ENCODE data around the gene FOXK1.

Gene FOXK1

DNA sequence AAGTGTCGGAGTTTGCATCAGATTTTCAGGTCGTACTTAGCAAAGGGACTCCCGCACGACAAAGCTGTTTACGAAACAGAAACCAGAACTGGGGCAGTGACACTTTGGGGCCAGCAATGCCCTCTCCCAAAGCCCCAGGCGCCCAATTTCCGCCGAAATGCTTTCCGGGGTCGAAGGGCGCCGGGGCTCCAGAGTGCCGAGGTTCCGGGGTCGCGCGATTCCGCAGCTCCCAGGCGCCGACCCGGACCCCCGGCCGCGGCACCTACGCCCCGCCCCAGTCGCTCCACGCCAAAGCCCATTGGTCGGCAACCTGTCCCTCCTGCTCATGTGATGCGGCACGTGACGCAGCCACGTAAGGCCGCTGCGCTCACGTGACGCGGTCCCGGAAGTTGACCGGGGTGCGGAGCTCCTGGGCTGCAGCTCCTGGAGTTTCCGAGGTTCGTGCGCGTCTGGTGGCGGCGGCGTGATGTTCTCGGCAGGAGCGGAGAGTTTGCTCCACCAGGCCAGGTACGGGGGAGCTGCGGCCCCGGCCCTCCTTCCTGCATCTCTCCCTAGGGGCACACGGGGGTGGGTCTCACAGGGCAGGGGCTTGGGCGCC lies 93.3 kb downstream of the FOXK1 start, which contains the start of gene AP5Z1:
Gene AP5Z1, plus strand, starts transcription at position 374 of the 598 bp plus-strand sequence. Its CDS starts 93 bp downstream, at position 467.
- Histone ChIP-seq H3K9me3 (ENCODE audit: control insufficient read depth, low read depth, low read length) (no peaks in the 10 kb centered on the region), H3K36me3 (ENCODE audit: control insufficient read depth, low read depth, low read length) (no peaks in the 10 kb centered on the region), H3K4me1 (ENCODE audit: control insufficient read depth, low read depth, low read length) (no peaks in the 10 kb centered on the region), H3K27me3 (ENCODE audit: control insufficient read depth, insufficient read depth, low read length) (no peaks in the 10 kb centered on the region), H3K27ac (ENCODE audit: low read length) (peak within 1 kb of the TSS; percentile 67), H3K9ac (ENCODE audit: low read length) (peak within 1 kb of the TSS; percentile 76), H3K4me3 (ENCODE audit: low read length) (peak within 1 kb of the TSS; percentile 91)

DNA sequence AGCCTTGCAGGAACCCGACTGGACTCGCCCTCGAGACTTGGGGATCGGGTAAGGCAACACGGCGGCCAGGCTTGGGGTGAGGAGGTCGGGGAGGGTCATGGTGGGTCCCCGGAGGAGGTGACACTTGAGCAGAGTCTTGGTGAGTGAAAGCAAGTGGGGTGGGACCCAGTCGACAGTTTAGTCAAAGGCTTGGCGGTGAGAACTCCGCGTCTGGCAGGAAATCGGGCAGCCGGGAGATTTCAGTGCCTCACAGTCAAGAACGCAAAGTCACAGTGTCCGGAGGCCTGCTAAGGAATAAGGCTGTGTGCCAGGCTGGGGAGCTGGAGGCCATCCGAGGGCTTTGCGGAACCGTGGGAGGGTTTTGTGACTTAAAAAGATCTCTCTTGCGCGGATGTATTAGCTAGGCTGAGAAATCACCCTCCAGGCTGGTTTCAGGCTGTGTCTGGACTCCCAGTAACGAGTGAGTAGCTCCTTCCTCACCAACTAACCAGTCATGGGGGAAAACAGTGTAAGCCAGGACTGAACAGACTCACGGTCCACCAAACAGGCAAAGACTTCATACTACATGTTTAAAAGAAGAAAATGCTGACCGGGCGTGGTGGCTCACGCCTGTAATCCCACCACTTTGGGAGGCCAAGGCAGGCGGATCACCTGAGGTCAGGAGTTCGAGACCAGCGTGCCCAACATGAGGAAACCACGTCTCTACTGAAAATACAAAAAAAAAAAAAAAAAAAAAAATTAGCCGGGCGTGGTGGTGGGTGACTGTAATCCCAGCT lies 93.9 kb downstream of the FOXK1 start:
- Histone ChIP-seq H3K4me3 (ENCODE audit: low read length) (peak overlapping the region; percentile 91), H3K4me1 (ENCODE audit: control insufficient read depth, low read depth, low read length) (no peaks in the 10 kb centered on the region), H3K36me3 (ENCODE audit: control insufficient read depth, low read depth, low read length) (no peaks in the 10 kb centered on the region), H3K9me3 (ENCODE audit: control insufficient read depth, low read depth, low read length) (no peaks in the 10 kb centered on the region), H3K9ac (ENCODE audit: low read length) (peak overlapping the region; percentile 76), H3K27me3 (ENCODE audit: control insufficient read depth, insufficient read depth, low read length) (no peaks in the 10 kb centered on the region), H3K27ac (ENCODE audit: low read length) (no peak overlapping the region)

DNA sequence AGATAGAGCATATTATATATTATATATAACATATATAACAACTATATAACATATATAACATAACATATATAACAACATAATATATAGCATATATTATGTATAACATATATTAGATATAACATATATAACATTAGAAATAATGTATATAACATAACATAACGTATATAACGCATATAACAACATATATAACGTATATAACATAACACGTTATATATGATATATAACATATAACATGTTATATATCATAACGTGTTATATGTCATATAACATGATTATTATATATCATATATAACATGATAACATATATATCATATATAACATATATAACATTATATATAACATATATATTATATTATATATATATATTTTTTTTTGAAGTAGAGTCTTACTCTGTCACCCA lies 97.0 kb downstream of the FOXK1 start:
- no peak overlapping the region for H3K4me3 ChIP-seq (ENCODE audit: low read length)
- peaks cover 5% of the 10 kb centered on the region for H3K36me3 ChIP-seq (ENCODE audit: control insufficient read depth, low read depth, low read length)
- H3K9ac ChIP-seq (ENCODE audit: low read length), result no peak overlapping the region
- H3K27ac ChIP-seq (ENCODE audit: low read length), result no peak overlapping the region
- no peaks in the 10 kb centered on the region for H3K4me1 ChIP-seq (ENCODE audit: control insufficient read depth, low read depth, low read length)
- no peaks in the 10 kb centered on the region for H3K27me3 ChIP-seq (ENCODE audit: control insufficient read depth, insufficient read depth, low read length)
- H3K9me3 ChIP-seq (ENCODE audit: control insufficient read depth, low read depth, low read length), result no peaks in the 10 kb centered on the region

DNA sequence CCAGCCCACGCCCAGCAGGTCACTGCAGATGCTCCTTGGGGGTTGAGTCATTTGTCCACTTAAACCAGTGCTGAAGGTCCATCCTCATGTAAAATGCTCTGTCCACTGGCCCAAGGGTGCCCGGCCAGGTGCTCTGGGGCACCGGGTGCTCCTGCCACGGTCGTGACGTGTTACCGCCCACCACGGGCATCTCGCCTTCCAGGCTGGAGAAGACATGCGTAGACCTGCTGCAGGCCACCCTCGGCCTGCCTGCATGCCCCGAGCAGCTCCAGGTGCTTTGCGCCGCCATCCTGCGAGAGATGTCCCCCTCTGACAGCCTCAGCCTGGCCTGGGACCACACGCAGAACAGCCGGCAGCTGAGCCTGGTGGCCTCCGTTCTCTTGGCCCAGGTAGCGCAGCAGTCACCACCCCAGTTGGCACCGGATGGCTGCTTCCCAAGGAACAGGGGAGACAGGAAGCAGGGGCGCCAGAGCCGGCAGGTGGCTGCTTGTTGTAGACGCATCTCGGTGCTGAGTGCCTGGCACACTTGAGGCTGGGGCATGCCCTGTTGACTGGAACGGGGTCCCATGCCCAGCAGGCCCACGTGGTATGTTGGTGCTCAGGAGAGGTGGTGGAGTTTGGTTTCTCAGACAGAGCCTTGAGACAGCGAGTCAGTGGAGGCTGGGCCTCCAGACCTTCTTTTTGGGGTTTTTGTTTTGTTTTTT lies 99.4 kb downstream of the FOXK1 start:
- Histone ChIP-seq H3K9me3 (ENCODE audit: control insufficient read depth, low read depth, low read length) (no peaks in the 10 kb centered on the region), H3K36me3 (ENCODE audit: control insufficient read depth, low read depth, low read length) (peaks cover 14% of the 10 kb centered on the region), H3K27me3 (ENCODE audit: control insufficient read depth, insufficient read depth, low read length) (no peaks in the 10 kb centered on the region), H3K27ac (ENCODE audit: low read length) (no peak overlapping the region), H3K4me1 (ENCODE audit: control insufficient read depth, low read depth, low read length) (no peaks in the 10 kb centered on the region), H3K4me3 (ENCODE audit: low read length) (no peak overlapping the region), H3K9ac (ENCODE audit: low read length) (no peak overlapping the region)

DNA sequence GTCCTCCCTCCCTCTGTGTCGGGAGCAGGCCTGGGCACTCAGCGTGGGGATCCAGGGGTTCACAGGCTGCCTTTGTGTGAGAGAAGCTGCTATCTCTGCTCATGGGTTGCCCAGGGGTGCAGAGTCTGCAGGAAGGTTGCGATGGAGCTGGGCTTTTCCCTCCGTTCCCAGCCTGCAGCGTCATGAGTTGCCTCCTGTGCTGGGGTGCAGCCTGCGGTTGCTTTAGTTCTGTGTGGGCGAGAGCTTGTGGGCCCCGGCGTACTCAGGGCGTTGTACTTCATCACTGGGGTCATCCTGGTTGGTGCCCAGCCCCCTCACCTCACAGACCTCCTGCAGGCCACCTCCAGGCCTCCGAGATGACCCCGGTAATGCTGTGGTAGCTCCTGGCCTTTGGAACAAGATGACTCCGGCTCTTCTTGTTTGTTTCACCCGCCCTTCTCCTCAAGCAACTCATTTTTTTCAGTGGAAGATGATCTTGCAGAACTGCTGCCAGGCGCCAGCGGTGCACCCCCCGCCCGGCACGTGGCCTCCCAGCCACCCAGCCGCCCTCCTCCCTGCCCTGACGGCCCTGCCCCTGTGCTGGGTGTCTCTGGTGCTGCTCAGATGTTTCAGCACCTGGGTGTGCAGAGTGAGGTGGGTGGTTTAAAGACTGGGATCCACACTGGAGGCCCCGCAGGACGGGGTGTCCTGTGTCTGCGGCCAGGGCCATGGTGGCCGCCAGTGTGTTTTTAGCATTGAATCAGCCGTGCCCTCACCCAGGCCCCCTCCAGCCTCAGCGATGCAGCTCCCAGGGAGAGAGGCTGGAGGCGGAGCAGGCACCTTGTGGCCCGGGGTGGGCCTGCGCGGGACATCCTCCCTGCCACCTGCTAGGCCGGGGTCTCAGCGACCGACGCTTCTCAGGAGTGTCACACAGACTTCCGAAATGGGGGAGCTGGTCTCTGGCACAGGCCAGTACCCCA lies 100.5 kb downstream of the FOXK1 start:
- no peak overlapping the region for H3K9ac ChIP-seq (ENCODE audit: low read length)
- H3K4me3 ChIP-seq (ENCODE audit: low read length), result no peak overlapping the region
- no peaks in the 10 kb centered on the region for H3K27me3 ChIP-seq (ENCODE audit: control insufficient read depth, insufficient read depth, low read length)
- no peak overlapping the region for H3K27ac ChIP-seq (ENCODE audit: low read length)
- no peaks in the 10 kb centered on the region for H3K9me3 ChIP-seq (ENCODE audit: control insufficient read depth, low read depth, low read length)
- H3K4me1 ChIP-seq (ENCODE audit: control insufficient read depth, low read depth, low read length), result no peaks in the 10 kb centered on the region
- H3K36me3 ChIP-seq (ENCODE audit: control insufficient read depth, low read depth, low read length), result peaks cover 16% of the 10 kb centered on the region

DNA sequence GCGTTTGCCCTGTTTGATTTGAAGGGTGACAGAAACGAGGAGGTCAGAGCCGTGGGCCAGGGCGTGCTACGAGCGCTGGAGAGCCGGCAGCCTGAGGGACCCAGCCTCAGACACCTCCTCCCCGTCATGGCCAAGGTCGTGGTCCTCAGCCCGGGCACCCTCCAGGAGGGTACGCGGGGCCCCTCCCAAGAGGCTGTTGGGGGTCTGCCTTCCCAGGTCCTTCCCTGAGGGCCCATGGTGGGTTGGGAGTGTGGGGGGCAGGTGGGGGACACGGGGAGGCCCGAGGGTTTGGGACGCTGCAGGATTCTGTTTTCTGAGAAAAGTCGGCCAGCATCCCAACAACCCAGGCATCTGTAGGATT lies 101.2 kb downstream of the FOXK1 start:
- H3K4me1 ChIP-seq (ENCODE audit: control insufficient read depth, low read depth, low read length), result no peaks in the 10 kb centered on the region
- H3K4me3 ChIP-seq (ENCODE audit: low read length), result no peak overlapping the region
- no peaks in the 10 kb centered on the region for H3K9me3 ChIP-seq (ENCODE audit: control insufficient read depth, low read depth, low read length)
- H3K27ac ChIP-seq (ENCODE audit: low read length), result no peak overlapping the region
- peaks cover 20% of the 10 kb centered on the region for H3K36me3 ChIP-seq (ENCODE audit: control insufficient read depth, low read depth, low read length)
- H3K9ac ChIP-seq (ENCODE audit: low read length), result no peak overlapping the region
- H3K27me3 ChIP-seq (ENCODE audit: control insufficient read depth, insufficient read depth, low read length), result no peaks in the 10 kb centered on the region

DNA sequence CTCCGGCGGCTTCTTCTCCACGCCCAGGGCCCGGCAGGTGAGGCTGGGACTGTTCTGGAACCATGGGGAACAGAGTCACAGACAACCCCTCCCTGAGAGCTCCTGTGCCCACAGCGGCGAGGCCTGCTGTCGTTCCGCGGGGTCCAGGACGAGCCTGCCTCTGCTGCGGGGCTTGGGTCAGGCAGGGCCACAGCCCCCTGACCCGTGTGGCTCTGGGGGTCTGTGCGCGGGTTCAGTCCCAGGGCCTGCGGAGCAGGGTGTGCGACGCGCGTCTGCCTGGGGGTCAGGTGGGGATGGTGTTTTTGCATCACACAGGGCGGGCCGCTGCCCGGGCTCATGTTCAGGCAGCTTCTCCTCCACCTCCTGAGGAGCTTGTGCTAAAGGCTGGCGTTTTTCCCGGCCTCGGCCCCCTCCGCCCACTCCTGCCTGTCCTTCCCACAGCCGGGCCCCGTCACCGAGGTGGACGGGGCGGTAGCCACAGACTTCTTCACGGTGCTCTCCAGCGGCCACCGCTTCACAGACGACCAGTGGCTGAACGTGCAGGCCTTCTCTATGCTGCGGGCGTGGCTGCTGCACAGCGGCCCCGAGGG lies 101.8 kb downstream of the FOXK1 start:
- Histone ChIP-seq H3K36me3 (ENCODE audit: control insufficient read depth, low read depth, low read length) (peaks cover 20% of the 10 kb centered on the region), H3K4me1 (ENCODE audit: control insufficient read depth, low read depth, low read length) (no peaks in the 10 kb centered on the region), H3K9ac (ENCODE audit: low read length) (no peak overlapping the region)

DNA sequence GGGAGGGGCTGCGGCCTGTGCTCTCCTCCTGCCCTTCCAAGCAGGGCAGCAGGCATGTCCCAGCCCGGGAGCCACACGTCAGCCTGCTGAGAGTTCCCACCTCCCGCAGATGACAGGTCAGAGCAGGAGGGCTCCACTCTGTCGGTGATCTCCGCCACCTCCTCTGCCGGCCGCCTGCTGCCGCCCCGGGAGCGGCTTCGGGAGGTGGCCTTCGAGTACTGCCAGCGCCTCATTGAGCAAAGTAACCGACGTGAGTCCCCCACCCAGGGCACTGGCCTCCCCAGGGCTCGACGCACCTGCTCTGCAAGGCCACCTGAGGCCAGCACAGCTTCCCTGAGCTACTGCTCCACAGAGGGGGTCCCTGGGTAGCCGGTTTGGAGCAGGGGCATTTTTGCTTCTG lies 102.7 kb downstream of the FOXK1 start:
- Histone ChIP-seq H3K9me3 (ENCODE audit: control insufficient read depth, low read depth, low read length) (no peaks in the 10 kb centered on the region), H3K4me3 (ENCODE audit: low read length) (no peak overlapping the region), H3K4me1 (ENCODE audit: control insufficient read depth, low read depth, low read length) (no peaks in the 10 kb centered on the region), H3K27ac (ENCODE audit: low read length) (no peak overlapping the region), H3K27me3 (ENCODE audit: control insufficient read depth, insufficient read depth, low read length) (no peaks in the 10 kb centered on the region), H3K36me3 (ENCODE audit: control insufficient read depth, low read depth, low read length) (peaks cover 20% of the 10 kb centered on the region), H3K9ac (ENCODE audit: low read length) (no peak overlapping the region)

More for the DNA sequence above, 101.8 kb downstream of the FOXK1 start:
- H3K27me3 ChIP-seq (ENCODE audit: control insufficient read depth, insufficient read depth, low read length), result no peaks in the 10 kb centered on the region
- H3K9me3 ChIP-seq (ENCODE audit: control insufficient read depth, low read depth, low read length), result no peaks in the 10 kb centered on the region
- no peak overlapping the region for H3K4me3 ChIP-seq (ENCODE audit: low read length)
- no peak overlapping the region for H3K27ac ChIP-seq (ENCODE audit: low read length)

DNA sequence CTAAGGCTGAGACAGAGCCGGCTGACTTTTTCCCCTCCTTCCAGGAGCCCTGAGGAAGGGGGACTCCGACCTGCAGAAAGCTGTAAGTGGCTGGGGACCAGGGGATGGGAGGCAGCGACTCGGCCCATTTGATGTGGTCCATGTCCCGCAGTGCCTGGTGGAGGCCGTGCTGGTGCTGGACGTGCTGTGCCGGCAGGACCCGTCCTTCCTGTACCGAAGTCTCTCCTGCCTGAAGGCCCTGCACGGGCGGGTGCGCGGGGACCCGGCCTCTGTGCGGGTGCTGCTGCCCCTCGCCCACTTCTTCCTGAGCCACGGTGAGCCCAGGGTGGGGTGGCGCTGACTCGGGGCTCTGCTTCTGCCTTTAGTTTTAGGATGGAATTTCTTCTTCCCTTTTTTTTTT lies 103.3 kb downstream of the FOXK1 start:
- Histone ChIP-seq H3K4me3 (ENCODE audit: low read length) (no peak overlapping the region), H3K36me3 (ENCODE audit: control insufficient read depth, low read depth, low read length) (peaks cover 20% of the 10 kb centered on the region), H3K27me3 (ENCODE audit: control insufficient read depth, insufficient read depth, low read length) (no peaks in the 10 kb centered on the region), H3K9me3 (ENCODE audit: control insufficient read depth, low read depth, low read length) (no peaks in the 10 kb centered on the region), H3K4me1 (ENCODE audit: control insufficient read depth, low read depth, low read length) (no peaks in the 10 kb centered on the region), H3K27ac (ENCODE audit: low read length) (no peak overlapping the region), H3K9ac (ENCODE audit: low read length) (no peak overlapping the region)

DNA sequence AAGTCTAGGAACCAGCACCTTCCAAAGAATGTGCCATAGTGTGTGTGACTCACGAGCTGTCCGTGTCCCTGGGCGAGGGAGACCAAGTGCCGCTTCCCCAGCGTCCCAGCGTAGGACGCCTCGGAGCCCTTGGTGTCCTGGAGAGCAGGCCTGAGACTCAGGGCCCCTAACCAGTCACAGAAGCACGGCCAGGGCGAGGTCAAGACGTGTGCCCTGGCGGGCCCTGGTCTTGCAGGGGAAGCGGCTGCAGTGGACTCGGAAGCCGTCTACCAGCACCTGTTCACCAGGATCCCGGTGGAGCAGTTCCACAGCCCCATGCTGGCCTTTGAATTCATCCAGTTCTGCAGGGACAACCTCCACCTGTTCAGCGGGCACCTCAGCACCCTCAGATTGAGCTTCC lies 103.9 kb downstream of the FOXK1 start:
- no peak overlapping the region for H3K9ac ChIP-seq (ENCODE audit: low read length)
- peaks cover 20% of the 10 kb centered on the region for H3K36me3 ChIP-seq (ENCODE audit: control insufficient read depth, low read depth, low read length)
- H3K27ac ChIP-seq (ENCODE audit: low read length), result no peak overlapping the region
- no peaks in the 10 kb centered on the region for H3K27me3 ChIP-seq (ENCODE audit: control insufficient read depth, insufficient read depth, low read length)
- H3K4me1 ChIP-seq (ENCODE audit: control insufficient read depth, low read depth, low read length), result no peaks in the 10 kb centered on the region
- H3K4me3 ChIP-seq (ENCODE audit: low read length), result no peak overlapping the region
- H3K9me3 ChIP-seq (ENCODE audit: control insufficient read depth, low read depth, low read length), result no peaks in the 10 kb centered on the region

DNA sequence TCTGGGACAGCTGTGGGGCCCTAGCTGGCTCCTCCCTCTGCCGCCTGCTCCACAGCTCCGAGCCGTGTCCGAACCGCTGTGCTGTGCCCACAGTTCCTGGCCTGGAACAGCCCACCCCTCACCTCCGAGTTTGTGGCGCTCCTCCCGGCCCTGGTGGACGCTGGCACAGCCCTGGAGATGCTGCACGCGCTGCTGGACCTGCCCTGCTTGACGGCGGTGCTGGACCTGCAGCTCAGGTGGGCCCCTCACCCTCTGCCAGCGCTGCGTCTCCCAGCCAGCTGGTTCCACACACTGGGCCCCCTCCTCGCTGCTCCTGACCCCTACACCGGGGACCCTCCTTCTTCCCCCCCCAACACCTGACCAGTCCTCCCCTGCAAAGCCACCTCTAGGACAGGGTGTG lies 105.4 kb downstream of the FOXK1 start:
- no peaks in the 10 kb centered on the region for H3K9me3 ChIP-seq (ENCODE audit: control insufficient read depth, low read depth, low read length)
- H3K4me1 ChIP-seq (ENCODE audit: control insufficient read depth, low read depth, low read length), result no peaks in the 10 kb centered on the region
- no peak overlapping the region for H3K4me3 ChIP-seq (ENCODE audit: low read length)
- no peak overlapping the region for H3K27ac ChIP-seq (ENCODE audit: low read length)
- no peak overlapping the region for H3K9ac ChIP-seq (ENCODE audit: low read length)
- H3K27me3 ChIP-seq (ENCODE audit: control insufficient read depth, insufficient read depth, low read length), result no peaks in the 10 kb centered on the region
- H3K36me3 ChIP-seq (ENCODE audit: control insufficient read depth, low read depth, low read length), result peaks cover 15% of the 10 kb centered on the region

Data from iPS-18a (cell line).